ENCODE measurements around the gene SCUBE1. TPM values are rescaled to one million over a fixed set of nuclear protein-coding genes. Genes with fewer than 3 reads are reported as not detected.

The SCUBE1 gene
- total and polyA plus RNA-seq, 10 of the 15 experiments (the other 5 are each of a cell fraction or from before 2014, with no cell fraction given), result not detected

DNA sequence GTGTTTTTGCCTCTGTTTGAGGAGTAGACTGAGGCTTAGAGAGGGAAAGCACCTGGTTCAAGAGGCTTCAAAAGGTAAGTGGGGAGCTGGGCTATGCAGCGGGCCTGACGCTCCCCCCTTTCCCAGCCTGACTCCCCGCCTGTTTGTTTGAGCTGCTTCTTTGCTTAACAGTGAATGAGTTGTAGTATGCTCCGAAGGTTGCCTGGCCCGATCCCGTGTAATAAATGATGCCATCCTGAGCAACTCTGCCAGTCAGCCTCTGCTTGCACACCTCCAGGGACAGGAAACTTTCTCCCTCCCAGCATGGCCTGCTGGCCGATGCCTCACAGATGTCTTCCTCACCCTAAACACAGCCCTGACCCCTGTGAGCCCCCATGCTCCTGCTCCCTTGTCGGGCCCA, 110.7 kb downstream of the SCUBE1 start:
- FAIRE-seq (no peak), DNase-seq (ENCODE audit: low read depth, low spot score) (no peak), ATAC-seq (no peak)
- no peaks in the 10 kb centered on the region for H3K36me3 ChIP-seq (ENCODE audit: control insufficient read depth in 2 of 2, insufficient read depth in 2 of 2, low read length in 1 of 2)
- intact Hi-C loops (cut with micrococcal nuclease; ENCODE audit: unreplicated experiment), result loop anchor here (5.0 kb wide), 1 partner anchor 40 kb away; no protein-coding TSS in a partner anchor
- no peaks in the 10 kb centered on the region for H3K79me2 ChIP-seq (ENCODE audit: control insufficient read depth, insufficient read depth, low read length)
- H3K9me3 ChIP-seq (replicated peaks; ENCODE audit: control insufficient read depth, insufficient read depth, low read length), result no peaks in the 10 kb centered on the region
- WGBS (ENCODE audit: insufficient coverage, insufficient replicate concordance, low lambda C conversion rate, missing lambda C conversion rate), result 36% methylated on average over 8 of the region's 8 CpGs
- no peak overlapping the region for H2AFZ ChIP-seq (ENCODE audit: control insufficient read depth, low read depth, low read length)
- SMC1A ChIA-PET (ENCODE audit: uncharacterized antibody, unreplicated experiment), result interaction anchor here (0.7 to 1.3 kb wide), 4 partner anchors 42 to 115 kb away, joined by 3 to 6 read pairs (median 4); no protein-coding TSS in a partner anchor
- no peak overlapping the region for H3K4me3 ChIP-seq
- POLR2A ChIA-PET, result no interaction called here
- peaks cover 5 to 6% of the 10 kb centered on the region in 2 experiments; a peak in 3 of 4 replicates for H3K27me3 ChIP-seq (replicated peaks in 1 of 2; ENCODE audit: control insufficient read depth in 2 of 2, insufficient read depth in 2 of 2, low read length in 1 of 2)
- no peaks in the 10 kb centered on the region for H3K4me1 ChIP-seq (ENCODE audit: control insufficient read depth, insufficient read depth, low read length)
- CTCF ChIA-PET, result interaction anchor here (0.6 to 4.8 kb wide), 11 partner anchors 29 to 152 kb away, joined by 3 to 37 read pairs (median 4); no protein-coding TSS in a partner anchor
- RAD21 ChIA-PET (ENCODE audit: unreplicated experiment), result interaction anchor here (0.7 to 2.7 kb wide), 5 partner anchors 27 to 157 kb away, joined by 3 to 22 read pairs (median 5); no protein-coding TSS in a partner anchor
- in situ Hi-C loops (cut with MboI), result loop anchor here (5.0 kb wide), 2 partner anchors 115 to 150 kb away; no protein-coding TSS in a partner anchor
- no peak for TF ChIP-seq EP300 (IDR thresholded peaks at IDR 0.05; ENCODE audit: borderline replicate concordance in 1 of 2, control insufficient read depth in 1 of 2, low read depth in 2 of 2, low read length in 2 of 2)
- no peak for TF ChIP-seq BACH1 (IDR thresholded peaks at IDR 0.05; ENCODE audit: borderline replicate concordance)
- no peak for TF ChIP-seq NFXL1 (IDR thresholded peaks at IDR 0.05; ENCODE audit: borderline replicate concordance)
- no peak for TF ChIP-seq KAT2A (conservative IDR thresholded peaks at IDR 0.05; ENCODE audit: control insufficient read depth, low read depth, low read length)
- TF ChIP-seq NRF1 (conservative IDR thresholded peaks at IDR 0.05; ENCODE audit: low read depth, low read length), result no peak
- TF ChIP-seq, protein P1, sequence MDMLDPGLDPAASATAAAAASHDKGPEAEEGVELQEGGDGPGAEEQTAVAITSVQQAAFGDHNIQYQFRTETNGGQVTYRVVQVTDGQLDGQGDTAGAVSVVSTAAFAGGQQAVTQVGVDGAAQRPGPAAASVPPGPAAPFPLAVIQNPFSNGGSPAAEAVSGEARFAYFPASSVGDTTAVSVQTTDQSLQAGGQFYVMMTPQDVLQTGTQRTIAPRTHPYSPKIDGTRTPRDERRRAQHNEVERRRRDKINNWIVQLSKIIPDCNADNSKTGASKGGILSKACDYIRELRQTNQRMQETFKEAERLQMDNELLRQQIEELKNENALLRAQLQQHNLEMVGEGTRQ (IDR thresholded peaks at IDR 0.05; ENCODE audit: borderline replicate concordance, low read depth, low read length), result no peak
- TF ChIP-seq EZH2 (IDR thresholded peaks at IDR 0.05; ENCODE audit: borderline replicate concordance, control insufficient read depth, low read depth, low read length), result no peak
- TF ChIP-seq DPF2 (IDR thresholded peaks at IDR 0.05), result no peak
- no peak for TF ChIP-seq MYB (IDR thresholded peaks at IDR 0.05; ENCODE audit: borderline replicate concordance, low read depth, low read length)
- TF ChIP-seq SMARCA5 (IDR thresholded peaks at IDR 0.05), result no peak
- TF ChIP-seq FOXM1 (IDR thresholded peaks at IDR 0.05; ENCODE audit: low read depth, low read length), result no peak
- no peak for TF ChIP-seq RELB (IDR thresholded peaks at IDR 0.05; ENCODE audit: low read depth)
- TF ChIP-seq BCL11A (IDR thresholded peaks at IDR 0.05; ENCODE audit: low read depth, low read length), result no peak
- TF ChIP-seq, protein P2, sequence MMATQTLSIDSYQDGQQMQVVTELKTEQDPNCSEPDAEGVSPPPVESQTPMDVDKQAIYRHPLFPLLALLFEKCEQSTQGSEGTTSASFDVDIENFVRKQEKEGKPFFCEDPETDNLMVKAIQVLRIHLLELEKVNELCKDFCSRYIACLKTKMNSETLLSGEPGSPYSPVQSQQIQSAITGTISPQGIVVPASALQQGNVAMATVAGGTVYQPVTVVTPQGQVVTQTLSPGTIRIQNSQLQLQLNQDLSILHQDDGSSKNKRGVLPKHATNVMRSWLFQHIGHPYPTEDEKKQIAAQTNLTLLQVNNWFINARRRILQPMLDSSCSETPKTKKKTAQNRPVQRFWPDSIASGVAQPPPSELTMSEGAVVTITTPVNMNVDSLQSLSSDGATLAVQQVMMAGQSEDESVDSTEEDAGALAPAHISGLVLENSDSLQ (IDR thresholded peaks at IDR 0.05), result no peak
- TF ChIP-seq KDM1A (IDR thresholded peaks at IDR 0.05; ENCODE audit: borderline replicate concordance), result no peak
- no peak for TF ChIP-seq NR2F1 (conservative IDR thresholded peaks at IDR 0.05)
- TF ChIP-seq RBBP5 (conservative IDR thresholded peaks at IDR 0.05), result no peak
- no peak for TF ChIP-seq ZNF217 (IDR thresholded peaks at IDR 0.05)
- no peak for TF ChIP-seq ATF2 (IDR thresholded peaks at IDR 0.05; ENCODE audit: low read length)
- TF ChIP-seq IKZF1 (conservative IDR thresholded peaks at IDR 0.05), result no peak
- no TSS peak for BruUV-seq (replicated peaks)
- no peak overlapping the region for H3K9ac ChIP-seq (ENCODE audit: control insufficient read depth, insufficient read depth, low read length)
- H3K4me2 ChIP-seq (ENCODE audit: control insufficient read depth, insufficient read depth), result no peak overlapping the region
- no peak overlapping the region for H3K27ac ChIP-seq (ENCODE audit: control insufficient read depth, insufficient read depth)
- H4K20me1 ChIP-seq (ENCODE audit: control insufficient read depth, insufficient read depth), result no peaks in the 10 kb centered on the region

Measured in GM12878 (cell line).